OCI-LY1 (cell line): Measurements from ENCODE around the gene GTPBP3.

Source experiments
- EZH2 ChIP-seq: fragments of 200-600 bp; sonication (generic), shearing (Covaris generic); IDR thresholded peaks from 2 replicates; pipeline ENCODE4 v1.8.0; 2017; ENCODE audit warnings: borderline replicate concordance, mixed run types, mild to moderate bottlenecking, antibody characterized with exemption, low read length, moderate library complexity, mixed read lengths
- TF ChIP-seq, protein P1 (sequence below): fragments of 200-600 bp; sonication (generic), shearing (Covaris generic); IDR thresholded peaks from 2 replicates; pipeline ENCODE4 v1.5.1; 2017; ENCODE audit warnings: mild to moderate bottlenecking, antibody characterized with exemption, low read length, moderate library complexity, mixed read lengths

DNA sequence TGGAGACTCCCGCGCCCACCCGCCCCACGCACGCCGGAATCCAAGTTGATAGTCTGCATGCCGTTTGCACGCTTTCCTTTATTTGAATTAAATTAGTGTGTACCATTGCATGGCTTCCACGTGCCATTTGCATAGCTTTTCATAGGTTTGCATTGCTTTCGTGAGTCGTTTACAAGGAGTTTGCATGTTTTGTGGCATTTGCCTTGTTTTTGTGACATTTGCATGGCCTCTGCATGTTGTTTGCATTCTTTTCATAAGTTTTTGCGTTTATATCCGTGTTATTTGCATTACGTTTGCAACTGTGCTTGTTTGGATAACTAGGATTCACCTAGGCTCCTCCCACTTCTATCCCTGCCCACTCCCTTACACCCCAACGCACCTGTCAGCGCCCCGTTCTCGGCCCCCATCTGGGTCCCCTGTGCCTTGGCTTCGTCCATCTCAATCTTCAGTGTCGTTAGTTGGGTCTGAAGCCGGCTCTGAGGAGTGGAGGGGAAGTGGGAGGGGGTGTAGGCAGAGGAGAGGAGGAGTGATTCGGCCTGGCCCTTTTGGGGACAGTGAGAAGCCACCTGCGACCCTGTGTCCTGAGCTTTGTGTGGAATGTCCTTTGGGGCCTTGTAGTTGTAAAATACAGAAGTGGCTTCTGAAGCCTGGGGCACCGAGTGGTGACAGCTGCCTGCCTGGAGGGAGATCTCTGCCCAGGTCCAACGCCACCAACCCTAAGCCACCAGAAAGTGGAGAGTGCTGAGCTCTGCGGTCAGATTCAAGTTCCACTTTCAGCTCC lies 54.2 kb downstream of the GTPBP3 start:
- TF ChIP-seq, protein P1, sequence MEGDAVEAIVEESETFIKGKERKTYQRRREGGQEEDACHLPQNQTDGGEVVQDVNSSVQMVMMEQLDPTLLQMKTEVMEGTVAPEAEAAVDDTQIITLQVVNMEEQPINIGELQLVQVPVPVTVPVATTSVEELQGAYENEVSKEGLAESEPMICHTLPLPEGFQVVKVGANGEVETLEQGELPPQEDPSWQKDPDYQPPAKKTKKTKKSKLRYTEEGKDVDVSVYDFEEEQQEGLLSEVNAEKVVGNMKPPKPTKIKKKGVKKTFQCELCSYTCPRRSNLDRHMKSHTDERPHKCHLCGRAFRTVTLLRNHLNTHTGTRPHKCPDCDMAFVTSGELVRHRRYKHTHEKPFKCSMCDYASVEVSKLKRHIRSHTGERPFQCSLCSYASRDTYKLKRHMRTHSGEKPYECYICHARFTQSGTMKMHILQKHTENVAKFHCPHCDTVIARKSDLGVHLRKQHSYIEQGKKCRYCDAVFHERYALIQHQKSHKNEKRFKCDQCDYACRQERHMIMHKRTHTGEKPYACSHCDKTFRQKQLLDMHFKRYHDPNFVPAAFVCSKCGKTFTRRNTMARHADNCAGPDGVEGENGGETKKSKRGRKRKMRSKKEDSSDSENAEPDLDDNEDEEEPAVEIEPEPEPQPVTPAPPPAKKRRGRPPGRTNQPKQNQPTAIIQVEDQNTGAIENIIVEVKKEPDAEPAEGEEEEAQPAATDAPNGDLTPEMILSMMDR: no peak
- TF ChIP-seq EZH2: no peak
